GM12873 (cell line): ENCODE results near the gene POM121.
"Not testable (repeated sequence)": the region's sequence is repeated elsewhere in the genome, so short reads cannot be mapped to it uniquely, and the experiment has no call there.

Experiments used
- CTCF ChIP-seq: IDR thresholded peaks from 2 replicates; pipeline ENCODE4 v1.5.1; 2012; ENCODE audit warnings: low read depth, mild to moderate bottlenecking, moderate library complexity, low read length, control low read depth; ENCODE audit not compliant: insufficient read depth; ENCODE audit errors: missing control alignments

Gene POM121

GRCh38 chr7:72946130-72946745 is 21.3 kb downstream of the POM121 start:
- TF ChIP-seq CTCF: peak; percentile 5

- not testable (repeated sequence) for TF ChIP-seq CTCF
These were observed 44.2 kb downstream of the POM121 start, which contains the start of gene TRIM74 for GRCh38 chr7:72968980-72969516. TRIM74 (minus strand) TSS chr7:72969466; CDS start chr7:72966157, 3,309 bp downstream.
